Liver (tissue), 9 donors: Measurements from ENCODE around the gene FASTKD1. TPM values are rescaled to one million over a fixed set of nuclear protein-coding genes. Genes with fewer than 3 reads are reported as not detected.
A peak's percentile ranks its signal among the peaks of the same experiment; 100 is the strongest.

Experiments
- DNase-seq: peaks from one replicate; pipeline ENCODE4 v3.0.0-alpha.2; 2017; ENCODE audit warnings: low spot score
- H3K27ac ChIP-seq, 2 donors: one replicate each; pipeline ENCODE4 v1.7.0; 2013; ENCODE audit warnings: inconsistent platforms in 2 of 2, low read length in 2 of 2, control low read depth in 1 of 2, low read depth in 1 of 2, mild to moderate bottlenecking in 1 of 2
- H3K27me3 ChIP-seq, 4 donors: one replicate each; pipeline versions ENCODE4 v1.6.1 to v1.7.0; 2013; ENCODE audit warnings: low read length in 3 of 4, inconsistent platforms in 1 of 4, mild to moderate bottlenecking in 1 of 4, moderate library complexity in 1 of 4; ENCODE audit not compliant: control insufficient read depth in 4 of 4, insufficient read depth in 4 of 4
- H3K36me3 ChIP-seq, 4 donors: one replicate each; pipeline versions ENCODE4 v1.6.1 to v1.7.0; 2013; ENCODE audit warnings: low read length in 3 of 4, mild to moderate bottlenecking in 3 of 4, low read depth in 1 of 4, moderate library complexity in 1 of 4; ENCODE audit not compliant: control insufficient read depth in 4 of 4, insufficient read depth in 3 of 4
- H3K4me1 ChIP-seq, 4 donors: one replicate each; pipeline versions ENCODE4 v1.6.1 to v1.7.0; 2013; ENCODE audit warnings: low read length in 3 of 4, mild to moderate bottlenecking in 3 of 4, moderate library complexity in 1 of 4; ENCODE audit not compliant: control insufficient read depth in 4 of 4, insufficient read depth in 4 of 4
- H3K4me3 ChIP-seq, 3 donors: one replicate each; pipeline versions ENCODE4 v1.6.1 to v1.7.0; 2013; ENCODE audit warnings: low read length in 3 of 3, control low read depth in 1 of 3, low read depth in 1 of 3, mild to moderate bottlenecking in 1 of 3
- H3K9ac ChIP-seq, 2 donors: one replicate each; pipeline ENCODE4 v1.7.0; 2013; ENCODE audit warnings: low read length in 2 of 2, mild to moderate bottlenecking in 2 of 2, moderate library complexity in 2 of 2, control low read depth in 1 of 2, low read depth in 1 of 2
- H3K9me3 ChIP-seq, 4 donors: one replicate each; pipeline versions ENCODE4 v1.6.1 to v1.7.0; 2013; ENCODE audit warnings: low read length in 3 of 4; ENCODE audit not compliant: control insufficient read depth in 4 of 4
- CTCF ChIP-seq: fragments of 150-350 bp; IDR thresholded peaks from 2 replicates; pipeline ENCODE4 v1.5.1; 2017; ENCODE audit warnings: improper control_type of control experiment, low read depth, low read length; ENCODE audit not compliant: missing input control
- EGR1 ChIP-seq, 2 donors: IDR thresholded peaks; 2 replicates each; pipeline ENCODE4 v1.6.1; 2016 to 2018; ENCODE audit warnings: antibody characterized with exemption in 2 of 2, low read depth in 2 of 2
- FOXA1 ChIP-seq: IDR thresholded peaks from 2 replicates; pipeline ENCODE4 v1.6.1; 2016; ENCODE audit warnings: antibody characterized with exemption
- FOXA2 ChIP-seq: IDR thresholded peaks from 2 replicates; pipeline ENCODE4 v1.6.1; 2016; ENCODE audit warnings: antibody characterized with exemption
- GABPA ChIP-seq, 2 donors: IDR thresholded peaks in 1 of 2; conservative IDR thresholded peaks in 1 of 2; 2 replicates each; pipeline ENCODE4 v1.6.1; 2016; ENCODE audit warnings: antibody characterized with exemption in 2 of 2, mild to moderate bottlenecking in 1 of 2, moderate library complexity in 1 of 2
- HNF4A ChIP-seq, 2 donors: conservative IDR thresholded peaks; 2 replicates each; pipeline ENCODE4 v1.6.1; 2016; ENCODE audit warnings: antibody characterized with exemption in 2 of 2, mild to moderate bottlenecking in 2 of 2
- HNF4G ChIP-seq: IDR thresholded peaks from 2 replicates; pipeline ENCODE4 v1.6.1; 2016; ENCODE audit warnings: antibody characterized with exemption
- JUND ChIP-seq, 2 donors: IDR thresholded peaks; 2 replicates each; pipeline ENCODE4 v1.6.1; 2016; ENCODE audit warnings: antibody characterized with exemption in 2 of 2
- NR2F2 ChIP-seq: IDR thresholded peaks from 2 replicates; pipeline ENCODE4 v1.6.1; 2016; ENCODE audit warnings: antibody characterized with exemption
- RAD21 ChIP-seq, 2 donors: IDR thresholded peaks; 2 replicates each; pipeline ENCODE4 v1.6.1; 2016; ENCODE audit warnings: antibody characterized with exemption in 2 of 2, mild to moderate bottlenecking in 2 of 2
- REST ChIP-seq: IDR thresholded peaks from 2 replicates; pipeline ENCODE4 v1.6.1; 2016; ENCODE audit warnings: antibody characterized with exemption, mild to moderate bottlenecking
- RXRA ChIP-seq, 2 donors: IDR thresholded peaks; 2 replicates each; pipeline ENCODE4 v1.6.1; 2017 to 2018; ENCODE audit warnings: antibody characterized with exemption in 2 of 2, mild to moderate bottlenecking in 1 of 2
- SP1 ChIP-seq: IDR thresholded peaks from 2 replicates; pipeline ENCODE4 v1.6.1; 2018; ENCODE audit warnings: antibody characterized with exemption, mild to moderate bottlenecking
- TAF1 ChIP-seq: conservative IDR thresholded peaks from 2 replicates; pipeline ENCODE4 v1.6.1; 2016; ENCODE audit warnings: antibody characterized with exemption, mild to moderate bottlenecking
- YY1 ChIP-seq: IDR thresholded peaks from 2 replicates; pipeline ENCODE4 v1.6.1; 2016; ENCODE audit warnings: antibody characterized with exemption, mild to moderate bottlenecking
- ZBTB33 ChIP-seq: IDR thresholded peaks from 2 replicates; pipeline ENCODE4 v1.6.1; 2016; ENCODE audit warnings: antibody characterized with exemption
- WGBS: extraction: QIAGEN DNeasy Blood & Tissue Kit; methylation state at CpG from one replicate; pipeline ENCODE4 v1.1.7; 2013; 5-methylcytosine and 5-hydroxymethylcytosine counted together
- polyA plus RNA-seq, 2 donors: library from polyadenylated mRNA; stranded (reverse) in 1 of 2; unstranded in 1 of 2; fragments of 200-250 nt in 1 of 2; fragments of >200 nt in 1 of 2; fragmentation: Nextera tagmentation in 1 of 2; extraction: Ambion mirVana in 1 of 2; gene quantifications; one replicate each; pipeline versions ENCODE4 v1.2.1 to v1.2.3, GENCODE V29; 2013 to 2015
- total RNA-seq, 2 donors: library from RNA; depleted of rRNA; stranded (reverse); fragments of >200 nt; gene quantifications; one replicate each; pipeline ENCODE4 v1.2.3, GENCODE V29; 2014
- TF ChIP-seq, protein P1 (sequence below): IDR thresholded peaks from 2 replicates; pipeline ENCODE4 v1.6.1; 2016; ENCODE audit warnings: antibody characterized with exemption
- TF ChIP-seq, protein P2 (sequence below): IDR thresholded peaks from 2 replicates; pipeline ENCODE4 v1.6.1; 2016; ENCODE audit warnings: antibody characterized with exemption
- donor health status: healthy.
- donor health status: healthy.
- donor health status: healthy.
- donor health status: healthy.
- donor health status: healthy.

FASTKD1 gene, protein sequence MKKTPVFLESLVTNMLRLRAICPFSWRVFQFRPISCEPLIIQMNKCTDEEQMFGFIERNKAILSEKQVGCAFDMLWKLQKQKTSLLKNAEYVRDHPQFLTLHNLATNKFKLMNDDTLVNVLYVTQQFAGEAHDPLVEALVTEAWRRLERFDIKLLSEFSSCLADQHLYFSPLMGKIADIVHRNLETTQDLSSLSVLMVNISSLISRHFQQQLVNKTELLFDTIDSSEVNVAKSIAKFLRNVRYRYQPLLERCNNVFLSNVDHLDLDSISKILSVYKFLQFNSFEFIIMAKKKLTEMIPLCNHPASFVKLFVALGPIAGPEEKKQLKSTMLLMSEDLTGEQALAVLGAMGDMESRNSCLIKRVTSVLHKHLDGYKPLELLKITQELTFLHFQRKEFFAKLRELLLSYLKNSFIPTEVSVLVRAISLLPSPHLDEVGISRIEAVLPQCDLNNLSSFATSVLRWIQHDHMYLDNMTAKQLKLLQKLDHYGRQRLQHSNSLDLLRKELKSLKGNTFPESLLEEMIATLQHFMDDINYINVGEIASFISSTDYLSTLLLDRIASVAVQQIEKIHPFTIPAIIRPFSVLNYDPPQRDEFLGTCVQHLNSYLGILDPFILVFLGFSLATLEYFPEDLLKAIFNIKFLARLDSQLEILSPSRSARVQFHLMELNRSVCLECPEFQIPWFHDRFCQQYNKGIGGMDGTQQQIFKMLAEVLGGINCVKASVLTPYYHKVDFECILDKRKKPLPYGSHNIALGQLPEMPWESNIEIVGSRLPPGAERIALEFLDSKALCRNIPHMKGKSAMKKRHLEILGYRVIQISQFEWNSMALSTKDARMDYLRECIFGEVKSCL
- total RNA-seq (10 to 100 TPM; 17.1 to 20.7 TPM), polyA plus RNA-seq (10 to 100 TPM in 1 of 2 donors, 1 to 10 TPM in 1; 6.7 to 15.3 TPM)

DNA sequence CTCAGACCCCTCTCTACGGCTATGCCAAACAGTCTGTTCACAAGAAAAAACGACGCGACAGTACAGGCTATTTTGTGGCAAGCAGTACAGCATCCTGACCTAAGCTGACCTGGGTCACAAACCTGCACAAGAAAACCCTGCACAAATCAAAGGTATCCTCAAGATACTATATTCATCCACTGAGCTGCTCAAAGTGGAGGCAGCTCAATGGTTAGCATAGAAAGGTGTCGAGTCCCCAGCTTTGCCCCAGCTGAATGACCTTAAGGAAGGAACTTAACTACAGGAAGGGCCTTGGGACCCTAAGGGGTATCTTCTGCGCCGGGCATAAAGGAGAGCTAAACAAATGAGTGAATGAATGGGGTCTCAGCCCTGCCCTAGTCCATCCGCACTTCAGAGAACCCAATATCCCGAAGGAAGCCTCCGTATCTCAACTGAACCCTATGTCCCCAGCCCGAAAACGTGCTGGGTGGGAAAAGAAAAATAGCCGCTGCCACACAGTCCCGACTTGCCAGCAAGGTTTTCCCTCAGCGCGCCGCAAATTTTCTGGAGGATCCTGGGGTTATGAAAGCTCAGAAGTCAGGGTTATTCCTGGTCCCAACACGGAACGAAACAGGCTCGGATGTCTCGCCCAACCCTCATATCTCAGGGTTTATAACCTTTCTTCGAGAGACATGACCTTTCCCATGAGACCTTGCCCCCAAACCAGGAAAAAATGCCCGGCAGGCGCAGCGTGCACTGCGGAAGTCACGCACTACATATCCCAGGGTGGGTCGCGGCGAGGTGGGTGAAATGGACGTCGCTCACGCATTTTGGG lies at the start of gene FASTKD1:
Gene FASTKD1, minus strand, starts transcription at position 706 of the 814 bp plus-strand sequence. CDS start 1,836 bp downstream, outside the sequence.
- peak within 1 kb of the TSS; percentile 57 to 66 for H3K27ac ChIP-seq
- no peaks in the 10 kb centered on the region for H3K9me3 ChIP-seq
- DNase-seq: peak; percentile 89
- H3K9ac ChIP-seq: peak within 1 kb of the TSS; percentile 57 to 89
- H3K27me3 ChIP-seq: no peaks in the 10 kb centered on the region
- peak within 1 kb of the TSS; percentile 81 to 94 (median 91) for H3K4me3 ChIP-seq
- WGBS: under 1% methylated on average over 33 of the region's 33 CpGs
- peaks cover 0 to 9% (median 7%) of the 10 kb centered on the region in 4 donors for H3K4me1 ChIP-seq
- H3K36me3 ChIP-seq: no peaks in the 10 kb centered on the region
- TF ChIP-seq YY1 (peak; percentile 98), REST (peak; percentile 69), TAF1 (no peak), FOXA1 (peak; percentile 49), CTCF (no peak), NR2F2 (peak; percentile 100), RAD21 (IDR thresholded peaks at IDR 0.05) (peak; percentile 55 to 61), EGR1 (IDR thresholded peaks at IDR 0.05; ENCODE audit: low read depth in 2 of 2) (peak; percentile 53 to 88), HNF4A (conservative IDR thresholded peaks at IDR 0.05) (peak; percentile 95 to 99), SP1 (peak; percentile 76), JUND (IDR thresholded peaks at IDR 0.05) (peak in 1 of 2 donors; percentile 50), FOXA2 (no peak), GABPA (IDR thresholded peaks at IDR 0.05 in 1 of 2, conservative IDR thresholded peaks at IDR 0.05 in 1 of 2) (peak; percentile 40 to 91), RXRA (IDR thresholded peaks at IDR 0.05) (peak; percentile 95 to 97), HNF4G (peak; percentile 96), ZBTB33 (peak; percentile 95)
- TF ChIP-seq, protein P1, sequence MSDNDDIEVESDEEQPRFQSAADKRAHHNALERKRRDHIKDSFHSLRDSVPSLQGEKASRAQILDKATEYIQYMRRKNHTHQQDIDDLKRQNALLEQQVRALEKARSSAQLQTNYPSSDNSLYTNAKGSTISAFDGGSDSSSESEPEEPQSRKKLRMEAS: peak; percentile 96
- TF ChIP-seq, protein P2, sequence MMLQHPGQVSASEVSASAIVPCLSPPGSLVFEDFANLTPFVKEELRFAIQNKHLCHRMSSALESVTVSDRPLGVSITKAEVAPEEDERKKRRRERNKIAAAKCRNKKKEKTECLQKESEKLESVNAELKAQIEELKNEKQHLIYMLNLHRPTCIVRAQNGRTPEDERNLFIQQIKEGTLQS: peak; percentile 43
